T-helper 2 cell treated with Interferon-gamma antibody and Interleukin-4, amounts not matched to agents 100 ng/mL and 5 ng/mL, for 36 hours (primary cell): ENCODE data around the gene CMTM4. TPM values are rescaled to one million over a fixed set of nuclear protein-coding genes. Genes with fewer than 3 reads are reported as not detected.
"Not testable (repeated sequence)": the region's sequence is repeated elsewhere in the genome, so short reads cannot be mapped to it uniquely, and the experiment has no call there.

Experiments
- intact Hi-C: fragments of 100-400 bp; cut with micrococcal nuclease; formaldehyde crosslinking; loops from one replicate; pipeline ENCODE4 v1.15.1; 2023
- total RNA-seq: library from RNA; stranded (reverse); gene quantifications from 2 replicates; pipeline ENCODE4 v1.2.3, GENCODE V29; 2022

The CMTM4 gene
- total RNA-seq, 1 donor from 2014 or later, result 0.80 TPM

GRCh38 chr16:66649167-66649566, 47.4 kb downstream of the CMTM4 start:
- intact Hi-C loops, result no loop called here

- intact Hi-C loops, result no loop called here
Observed at GRCh38 chr16:66647866-66648265, 48.7 kb downstream of the CMTM4 start.

GRCh38 chr16:66641387-66641786, 55.2 kb downstream of the CMTM4 start:
- intact Hi-C loops, result no loop called here

GRCh38 chr16:66640724-66641314, 55.7 kb downstream of the CMTM4 start:
- intact Hi-C loops, result no loop called here

GRCh38 chr16:66639091-66639885, 57.3 kb downstream of the CMTM4 start:
- intact Hi-C loops, result no loop called here

- intact Hi-C loops, result no loop called here
Observed at GRCh38 chr16:66637806-66638205, 58.7 kb downstream of the CMTM4 start.

GRCh38 chr16:66636199-66636598, 60.3 kb downstream of the CMTM4 start:
- intact Hi-C loops, result no loop called here

GRCh38 chr16:66635406-66635805, 61.1 kb downstream of the CMTM4 start:
- intact Hi-C loops, result no loop called here

GRCh38 chr16:66634527-66635196, 61.9 kb downstream of the CMTM4 start:
- intact Hi-C loops, result no loop called here

- intact Hi-C loops, result not testable (repeated sequence)
Observed at GRCh38 chr16:66631558-66631957, 65.0 kb downstream of the CMTM4 start.

- intact Hi-C loops, result not testable (repeated sequence)
Observed at GRCh38 chr16:66630561-66631260, 65.8 kb downstream of the CMTM4 start.

GRCh38 chr16:66629856-66630255, 66.7 kb downstream of the CMTM4 start:
- intact Hi-C loops, result no loop called here

- intact Hi-C loops, result not testable (repeated sequence)
Observed at GRCh38 chr16:66627611-66628378, 68.7 kb downstream of the CMTM4 start.

GRCh38 chr16:66623755-66624154, 72.8 kb downstream of the CMTM4 start:
- intact Hi-C loops, result no loop called here

- intact Hi-C loops, result no loop called here
Observed at GRCh38 chr16:66622863-66623262, 73.7 kb downstream of the CMTM4 start.

GRCh38 chr16:66621973-66622372, 74.6 kb downstream of the CMTM4 start:
- intact Hi-C loops, result no loop called here

GRCh38 chr16:66620429-66620795, 76.1 kb downstream of the CMTM4 start:
- intact Hi-C loops, result no loop called here

GRCh38 chr16:66619534-66620428, 76.8 kb downstream of the CMTM4 start:
- intact Hi-C loops, result no loop called here

- intact Hi-C loops, result no loop called here
Observed at GRCh38 chr16:66618588-66619375, 77.8 kb downstream of the CMTM4 start.
